Choroid plexus epithelial cell (primary cell): Measurements from ENCODE around the gene GALP.
"Not testable (repeated sequence)": the region's sequence is repeated elsewhere in the genome, so short reads cannot be mapped to it uniquely, and the experiment has no call there.

ENCODE experiments used
- DNase-seq: peaks from one replicate; pipeline ENCODE4 v3.0.0-alpha.2; 2010; ENCODE audit warnings: low read depth
- H3K4me3 ChIP-seq: 2 replicates; pipeline ENCODE4 v1.5.1; 2011; ENCODE audit warnings: low read depth, mild to moderate bottlenecking, control low read depth, low read length, moderate library complexity
- TF ChIP-seq, protein P1 (sequence below): conservative IDR thresholded peaks from 2 replicates; pipeline ENCODE4 v1.5.1; 2011; ENCODE audit warnings: low read depth, mild to moderate bottlenecking, control low read depth, inconsistent platforms, low read length, moderate library complexity

GALP gene

DNA sequence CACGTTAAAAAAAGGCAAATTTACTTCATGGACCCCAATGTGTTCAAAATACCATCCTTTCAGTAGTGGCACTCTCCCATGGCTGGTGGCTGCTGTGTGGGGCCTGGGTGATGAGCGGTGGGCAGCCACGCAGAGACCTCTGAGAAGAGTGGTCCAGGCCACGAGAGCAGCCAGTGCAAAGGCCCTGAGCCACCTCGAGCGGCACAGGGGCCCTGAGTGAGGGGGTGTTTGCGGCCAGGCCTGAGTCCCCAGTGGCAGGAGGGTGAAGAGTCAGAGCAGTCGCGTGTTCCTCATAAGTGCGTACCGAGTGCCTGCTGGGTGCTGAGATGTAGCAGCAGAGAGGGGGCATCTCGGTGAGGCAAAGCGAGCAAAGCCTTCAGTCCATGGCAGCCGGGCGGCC is 27.7 kb upstream of the GALP start:
- TF ChIP-seq, protein P1, sequence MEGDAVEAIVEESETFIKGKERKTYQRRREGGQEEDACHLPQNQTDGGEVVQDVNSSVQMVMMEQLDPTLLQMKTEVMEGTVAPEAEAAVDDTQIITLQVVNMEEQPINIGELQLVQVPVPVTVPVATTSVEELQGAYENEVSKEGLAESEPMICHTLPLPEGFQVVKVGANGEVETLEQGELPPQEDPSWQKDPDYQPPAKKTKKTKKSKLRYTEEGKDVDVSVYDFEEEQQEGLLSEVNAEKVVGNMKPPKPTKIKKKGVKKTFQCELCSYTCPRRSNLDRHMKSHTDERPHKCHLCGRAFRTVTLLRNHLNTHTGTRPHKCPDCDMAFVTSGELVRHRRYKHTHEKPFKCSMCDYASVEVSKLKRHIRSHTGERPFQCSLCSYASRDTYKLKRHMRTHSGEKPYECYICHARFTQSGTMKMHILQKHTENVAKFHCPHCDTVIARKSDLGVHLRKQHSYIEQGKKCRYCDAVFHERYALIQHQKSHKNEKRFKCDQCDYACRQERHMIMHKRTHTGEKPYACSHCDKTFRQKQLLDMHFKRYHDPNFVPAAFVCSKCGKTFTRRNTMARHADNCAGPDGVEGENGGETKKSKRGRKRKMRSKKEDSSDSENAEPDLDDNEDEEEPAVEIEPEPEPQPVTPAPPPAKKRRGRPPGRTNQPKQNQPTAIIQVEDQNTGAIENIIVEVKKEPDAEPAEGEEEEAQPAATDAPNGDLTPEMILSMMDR: no peak
- H3K4me3 ChIP-seq: no peak overlapping the region
- DNase-seq: no peak

DNA sequence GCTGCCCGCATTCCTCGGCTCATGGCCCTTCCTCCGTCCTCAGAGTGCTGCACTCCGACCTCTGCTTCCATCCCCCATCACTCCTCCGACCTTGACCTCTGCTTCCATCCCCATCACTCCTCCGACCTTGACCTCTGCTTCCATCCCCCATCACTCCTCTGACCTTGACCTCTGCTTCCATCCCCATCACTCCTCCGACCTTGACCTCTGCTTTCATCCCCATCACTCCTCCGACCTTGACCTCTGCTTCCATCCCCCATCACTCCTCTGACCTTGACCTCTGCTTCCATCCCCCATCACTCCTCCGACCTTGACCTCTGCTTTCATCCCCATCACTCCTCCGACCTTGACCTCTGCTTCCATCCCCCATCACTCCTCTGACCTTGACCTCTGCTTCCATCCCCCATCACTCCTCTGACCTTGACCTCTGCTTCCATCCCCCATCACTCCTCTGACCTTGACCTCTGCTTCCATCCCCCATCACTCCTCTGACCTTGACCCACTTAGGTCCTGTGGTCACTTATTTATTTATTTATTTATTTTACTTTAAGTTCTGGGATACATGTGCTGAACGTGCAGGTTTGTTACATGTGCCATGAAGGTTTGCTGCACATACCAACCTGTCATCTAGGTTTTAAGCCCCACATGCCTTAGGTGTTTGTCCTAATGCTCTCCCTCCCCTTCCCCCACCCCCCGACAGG is 26.7 kb upstream of the GALP start:
- not testable (repeated sequence) for DNase-seq, H3K4me3 ChIP-seq

DNA sequence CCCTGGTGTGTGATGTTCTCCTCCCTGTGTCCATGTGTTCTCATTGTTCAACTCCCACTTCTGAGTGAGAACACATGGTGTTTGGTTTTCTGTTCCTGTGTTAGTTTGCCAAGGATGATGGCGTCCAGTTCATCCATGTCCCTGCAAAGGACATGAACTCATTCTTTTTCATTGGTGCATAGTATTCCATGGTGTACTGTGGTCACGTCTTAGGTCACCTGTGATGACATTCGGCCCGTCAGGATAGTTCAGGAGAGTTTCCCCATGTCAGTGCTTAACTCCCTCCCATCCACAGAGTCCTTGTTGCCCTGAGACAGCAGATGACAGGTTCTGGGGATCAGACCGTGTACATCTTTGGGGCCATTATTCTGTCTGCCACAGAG is 26.2 kb upstream of the GALP start:
- DNase-seq: no peak
- H3K4me3 ChIP-seq: no peak overlapping the region
- TF ChIP-seq, protein P1: no peak

DNA sequence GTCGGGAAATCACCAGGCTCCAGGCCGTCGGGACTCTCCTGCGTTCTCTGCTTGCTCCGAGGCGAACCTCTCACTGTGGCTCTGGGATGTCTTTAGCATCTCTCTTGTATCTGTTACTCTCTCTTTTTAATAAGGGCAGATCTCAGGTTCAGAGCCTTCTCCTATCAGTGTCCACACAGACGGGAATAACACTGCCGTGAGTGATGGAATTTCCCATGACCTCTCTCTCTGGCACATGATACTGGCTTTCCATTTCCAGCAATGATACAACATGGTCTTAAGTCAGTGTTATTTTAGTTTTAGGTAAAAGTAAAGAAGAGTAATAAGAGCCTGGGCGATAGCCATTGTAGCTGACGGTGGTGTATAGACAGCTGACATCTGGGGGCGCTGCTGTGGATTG is 25.4 kb upstream of the GALP start:
- H3K4me3 ChIP-seq: no peak overlapping the region
- TF ChIP-seq, protein P1: no peak
- no peak for DNase-seq

DNA sequence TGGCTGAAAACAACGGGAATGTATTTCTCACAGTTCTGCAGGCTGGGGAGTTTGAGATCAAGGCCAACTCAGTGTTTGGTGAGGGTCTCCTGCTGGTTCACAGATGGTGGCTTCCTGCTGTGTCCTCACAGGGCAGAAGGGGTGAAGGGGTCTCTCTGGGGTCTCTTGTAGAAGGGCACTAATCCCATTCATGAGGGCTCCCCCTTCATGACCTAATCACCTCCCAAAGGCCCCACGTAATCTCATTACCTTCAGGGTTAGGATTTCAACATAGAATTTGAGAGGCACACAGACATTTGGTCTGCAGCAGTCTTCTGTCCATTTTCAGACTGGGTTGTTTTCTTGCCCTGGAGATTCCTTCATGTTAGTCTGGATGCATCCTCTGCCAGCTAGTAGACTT is 23.2 kb upstream of the GALP start:
- DNase-seq: no peak
- H3K4me3 ChIP-seq: no peak overlapping the region
- TF ChIP-seq, protein P1: no peak

DNA sequence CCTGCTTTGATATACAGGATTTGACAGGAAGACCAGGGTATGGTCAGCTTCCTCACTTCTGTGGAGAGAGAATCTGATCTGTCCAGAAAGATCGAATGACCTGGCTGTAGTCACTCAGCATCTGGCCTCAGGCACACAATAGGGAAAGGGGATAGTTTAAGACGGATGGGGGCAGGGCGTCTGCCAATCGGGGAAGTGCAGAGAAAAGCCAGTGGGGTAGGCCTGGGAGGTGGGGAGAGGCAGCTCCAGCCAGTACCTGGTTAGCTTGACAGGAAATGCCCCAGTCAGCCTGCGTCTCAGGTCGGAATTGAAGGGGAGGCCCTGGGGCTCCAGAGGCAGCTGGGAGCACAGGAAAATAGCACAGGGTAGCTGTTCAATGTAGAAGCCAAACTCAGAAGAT is 22.3 kb upstream of the GALP start:
- peak; percentile 46 for DNase-seq
- TF ChIP-seq, protein P1: no peak
- H3K4me3 ChIP-seq: no peak overlapping the region

DNA sequence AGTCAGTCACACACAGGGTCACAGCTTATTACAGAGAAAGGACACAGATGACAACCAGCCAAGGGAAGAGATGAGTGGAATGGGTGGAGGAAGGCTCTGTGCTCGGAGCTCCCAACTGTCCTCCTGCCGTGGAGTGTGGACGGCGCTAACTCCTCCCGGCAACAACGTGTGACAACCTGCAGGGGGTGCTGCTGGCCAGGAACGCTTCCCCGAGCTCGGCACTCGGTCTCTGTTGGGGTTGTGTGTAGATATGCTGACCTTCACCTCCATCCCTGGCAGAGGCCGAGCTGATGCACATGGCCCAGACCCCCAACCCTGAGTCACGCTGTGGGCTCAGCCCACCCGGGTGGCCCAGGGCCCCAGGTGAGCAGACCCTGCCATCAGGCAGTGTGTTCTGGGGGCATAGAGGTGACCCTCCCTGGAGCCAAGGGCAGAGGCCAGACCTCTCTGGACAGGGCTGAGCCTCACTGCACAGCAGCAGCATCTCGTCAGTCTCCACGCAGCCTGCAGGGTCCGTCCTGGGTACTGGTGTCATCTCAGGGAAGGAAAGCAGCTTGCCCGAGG is 20.6 kb upstream of the GALP start:
- DNase-seq: peak; percentile 21
- TF ChIP-seq, protein P1: peak; percentile 62
- H3K4me3 ChIP-seq: no peak overlapping the region
